GM21786 (cell line): ENCODE results near the gene PPP1R15A.
"Not testable (repeated sequence)": the region's sequence is repeated elsewhere in the genome, so short reads cannot be mapped to it uniquely, and the experiment has no call there.

Source experiments
- ATAC-seq: cut with Tn5 transposase; IDR thresholded peaks from one replicate; pipeline ENCODE4 v1.9.1; 2021; ENCODE audit not compliant: unreplicated experiment

PPP1R15A gene

GRCh38 chr19:48858984-48859710 is 13.1 kb upstream of the PPP1R15A start:
- ATAC-seq, result no peak

- no peak for ATAC-seq
Measured at GRCh38 chr19:48859711-48860572, 12.3 kb upstream of the PPP1R15A start.

DNA sequence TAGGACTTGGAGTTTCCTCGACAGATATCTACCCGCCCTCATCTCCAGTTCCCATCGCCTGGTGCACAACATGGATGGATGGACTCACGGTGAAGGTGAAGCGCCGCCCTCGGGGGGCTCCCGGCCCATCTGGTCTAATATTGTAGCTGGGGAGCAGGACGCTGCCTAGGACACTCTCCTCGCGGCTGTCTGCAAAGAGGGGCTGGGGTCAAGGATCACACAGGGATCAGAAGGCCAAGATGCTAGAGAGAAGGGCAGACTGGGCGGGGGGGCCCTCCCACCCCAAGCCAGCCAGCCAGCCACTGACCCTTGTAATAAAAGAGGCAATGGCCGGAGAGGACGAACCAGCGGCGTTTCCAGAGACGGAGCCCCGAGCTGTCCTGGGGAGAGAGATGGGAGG is 10.9 kb upstream of the PPP1R15A start:
- ATAC-seq, result no peak

DNA sequence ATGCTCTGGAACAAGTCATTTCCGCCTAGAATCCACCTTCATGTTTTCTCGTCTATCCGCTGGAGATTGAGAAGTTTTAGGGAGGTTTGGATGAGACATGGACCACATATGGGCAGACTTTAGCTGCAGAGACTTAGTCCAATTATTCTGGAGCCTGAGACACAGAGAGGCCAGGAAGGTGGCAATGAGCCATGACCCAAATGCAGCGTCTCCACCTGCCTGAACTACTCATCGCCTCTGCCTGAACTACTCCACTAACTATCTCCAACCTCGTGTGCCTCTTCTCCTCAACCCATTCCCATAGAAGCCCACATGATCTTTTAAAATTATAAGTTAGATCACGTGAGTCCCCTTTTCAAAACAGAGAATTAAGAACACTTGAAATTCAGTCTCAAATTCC is 9.4 kb upstream of the PPP1R15A start:
- no peak for ATAC-seq

DNA sequence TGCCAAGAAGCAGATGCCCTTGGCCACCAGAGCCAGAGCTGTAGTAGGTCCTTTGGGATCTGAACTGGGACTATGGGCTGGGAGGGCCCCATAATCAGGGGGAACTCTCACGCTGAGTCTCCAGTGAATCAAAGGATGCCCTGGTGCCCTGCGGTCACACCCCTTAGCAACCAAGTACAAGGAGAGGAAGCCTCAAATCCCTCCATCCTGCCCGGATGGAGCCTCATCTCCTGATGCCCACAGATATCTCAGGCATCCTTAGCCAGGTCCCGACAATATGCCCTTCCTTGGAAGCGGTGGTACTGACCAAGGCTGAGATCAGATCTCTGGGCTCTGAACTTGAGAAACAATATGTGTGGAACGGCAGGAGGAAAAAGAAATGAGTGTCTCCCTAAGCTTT is 5.5 kb upstream of the PPP1R15A start:
- ATAC-seq, result no peak

- no peak for ATAC-seq
Measured at GRCh38 chr19:48867123-48867745, 5.0 kb upstream of the PPP1R15A start.

DNA sequence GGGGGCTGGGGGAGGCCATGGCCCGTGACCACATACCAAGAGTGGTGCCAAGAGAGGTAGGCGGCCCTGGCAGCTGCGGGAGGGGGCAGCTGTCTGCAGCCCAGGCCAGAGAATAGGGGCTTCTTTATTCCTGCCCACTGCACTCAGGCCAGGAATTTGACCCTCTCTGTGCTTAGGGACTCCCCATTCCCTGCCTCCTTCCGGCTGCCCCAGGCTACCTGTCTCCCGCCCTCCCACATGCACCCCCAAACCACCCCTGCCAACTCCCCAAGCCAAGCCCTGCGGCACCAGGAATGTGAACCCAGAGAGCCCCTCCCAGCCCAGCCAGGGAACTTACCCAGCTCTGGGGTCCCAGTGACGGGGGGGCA is 4.5 kb upstream of the PPP1R15A start:
- no peak for ATAC-seq

DNA sequence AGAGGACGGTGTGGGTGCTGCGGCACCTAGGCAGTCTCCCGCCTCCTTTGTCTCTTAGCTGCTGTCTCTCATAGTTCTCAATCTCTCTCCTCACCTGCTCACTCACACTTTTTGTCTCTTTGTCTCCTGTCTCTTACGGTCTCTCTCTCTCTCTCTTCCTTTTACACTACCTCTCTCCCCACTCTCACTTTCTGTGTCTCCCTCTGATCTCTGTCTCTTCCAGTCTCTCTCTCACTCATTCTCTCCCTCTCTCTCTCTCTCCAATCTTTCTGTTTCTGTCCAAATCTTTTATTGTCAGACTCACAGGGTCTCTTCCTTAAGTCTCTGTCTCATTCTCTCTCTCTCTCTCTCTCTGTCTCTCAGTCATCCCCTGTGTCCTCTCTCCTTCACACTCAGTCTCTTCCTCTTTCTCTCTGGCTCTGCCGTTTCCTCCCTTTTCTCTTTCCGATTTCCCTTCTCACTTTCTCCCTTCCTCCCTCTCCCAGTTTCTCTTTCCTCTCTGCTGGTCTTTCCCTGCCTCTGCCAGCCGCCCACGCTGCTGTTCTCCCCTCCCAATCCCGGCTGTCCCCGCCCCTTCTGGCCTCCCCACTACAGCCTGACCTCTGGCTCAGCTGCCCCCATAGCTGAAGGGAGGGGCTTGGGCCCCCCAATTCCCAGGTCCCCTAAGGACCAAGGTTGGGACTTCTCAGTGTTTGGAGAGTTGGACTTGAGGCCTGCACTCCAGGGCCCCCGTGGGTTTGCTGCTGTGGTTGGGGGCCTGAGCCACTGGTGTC is 3.9 kb upstream of the PPP1R15A start, which contains the start of gene PLEKHA4:
Gene PLEKHA4, minus strand, starts transcription at position 504 of the 773 bp plus-strand sequence. CDS start 997 bp downstream, outside the sequence.
- ATAC-seq, result no peak

DNA sequence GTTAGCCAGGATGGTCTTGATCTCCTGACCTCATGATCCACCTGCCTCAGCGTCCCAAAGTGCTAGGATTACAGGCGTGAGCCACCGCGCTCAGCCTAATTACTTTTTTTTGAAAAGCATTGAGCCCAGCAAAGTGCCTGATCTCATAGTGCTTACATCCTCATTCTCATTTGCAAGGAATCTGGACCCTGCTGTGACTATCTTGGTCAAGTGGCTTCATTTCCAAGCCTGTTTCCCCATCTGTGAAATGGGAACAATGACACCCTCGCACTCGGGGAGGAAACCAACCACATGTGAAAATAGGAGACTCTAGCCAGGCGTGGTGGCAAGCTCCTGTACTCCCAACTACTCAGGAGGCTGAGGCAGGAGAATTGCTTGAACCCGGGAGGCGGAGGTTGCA is 2.2 kb upstream of the PPP1R15A start:
- no peak for ATAC-seq

- not testable (repeated sequence) for ATAC-seq
Measured at GRCh38 chr19:48871471-48872181, 595 bp upstream of the PPP1R15A start.

- ATAC-seq, result peak; percentile 29
Measured at GRCh38 chr19:48872884-48873475, 759 bp downstream of the PPP1R15A start.

DNA sequence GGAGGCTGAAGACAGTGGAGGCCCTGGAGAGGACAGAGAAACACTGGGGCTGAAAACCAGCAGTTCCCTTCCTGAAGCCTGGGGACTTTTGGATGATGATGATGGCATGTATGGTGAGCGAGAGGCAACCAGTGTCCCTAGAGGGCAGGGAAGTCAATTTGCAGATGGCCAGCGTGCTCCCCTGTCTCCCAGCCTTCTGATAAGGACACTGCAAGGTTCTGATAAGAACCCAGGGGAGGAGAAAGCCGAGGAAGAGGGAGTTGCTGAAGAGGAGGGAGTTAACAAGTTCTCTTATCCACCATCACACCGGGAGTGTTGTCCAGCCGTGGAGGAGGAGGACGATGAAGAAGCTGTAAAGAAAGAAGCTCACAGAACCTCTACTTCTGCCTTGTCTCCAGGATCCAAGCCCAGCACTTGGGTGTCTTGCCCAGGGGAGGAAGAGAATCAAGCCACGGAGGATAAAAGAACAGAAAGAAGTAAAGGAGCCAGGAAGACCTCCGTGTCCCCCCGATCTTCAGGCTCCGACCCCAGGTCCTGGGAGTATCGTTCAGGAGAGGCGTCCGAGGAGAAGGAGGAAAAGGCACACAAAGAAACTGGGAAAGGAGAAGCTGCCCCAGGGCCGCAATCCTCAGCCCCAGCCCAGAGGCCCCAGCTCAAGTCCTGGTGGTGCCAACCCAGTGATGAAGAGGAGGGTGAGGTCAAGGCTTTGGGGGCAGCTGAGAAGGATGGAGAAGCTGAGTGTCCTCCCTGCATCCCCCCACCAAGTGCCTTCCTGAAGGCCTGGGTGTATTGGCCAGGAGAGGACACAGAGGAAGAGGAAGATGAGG is 1.5 kb downstream of the PPP1R15A start:
- no peak for ATAC-seq

GRCh38 chr19:48874303-48875135 is 2.3 kb downstream of the PPP1R15A start:
- ATAC-seq, result no peak

DNA sequence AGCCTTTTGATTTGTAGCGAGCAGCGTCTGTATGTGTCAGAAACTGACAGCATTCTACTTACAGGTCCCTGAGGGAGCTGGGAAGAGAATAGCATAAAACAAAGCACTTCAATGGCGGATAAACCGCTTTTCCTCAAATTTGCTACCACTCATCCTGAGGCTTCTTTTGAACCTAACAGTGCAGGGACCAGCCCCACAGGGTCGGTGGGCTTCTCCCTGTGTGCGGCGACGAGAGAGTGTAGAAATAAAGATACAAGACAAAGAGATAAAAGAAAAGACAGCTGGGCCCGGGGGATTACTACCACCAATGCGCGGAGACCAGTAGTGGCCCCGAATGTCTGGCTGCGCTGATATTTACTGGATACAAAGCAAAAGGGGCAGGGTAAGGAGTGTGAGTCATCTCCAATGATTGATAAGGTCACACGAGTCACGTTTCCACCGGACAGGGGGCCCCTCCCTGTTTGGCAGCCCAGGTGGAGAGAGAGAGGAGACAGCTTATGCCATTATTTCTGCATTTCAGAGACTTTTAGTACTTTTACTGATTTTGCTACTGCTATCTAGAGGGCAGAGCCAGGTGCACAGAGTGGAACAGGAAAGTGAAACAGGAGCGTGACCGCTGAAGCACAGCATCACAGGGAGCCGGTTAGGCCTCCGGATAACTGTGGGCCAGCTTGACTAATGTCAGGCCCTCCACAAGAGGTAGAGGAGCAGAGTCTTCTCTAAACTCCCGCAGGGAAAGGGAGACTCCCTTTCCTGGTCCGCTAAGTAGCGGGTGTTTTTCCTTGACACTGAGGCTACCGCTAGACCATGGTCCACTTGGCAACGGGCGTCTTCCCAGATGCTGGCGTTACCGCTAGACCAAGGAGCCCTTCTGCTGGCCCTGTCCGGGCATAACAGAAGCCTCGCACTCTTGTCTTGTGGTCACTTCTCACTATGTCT is 4.1 kb downstream of the PPP1R15A start:
- not testable (repeated sequence) for ATAC-seq

DNA sequence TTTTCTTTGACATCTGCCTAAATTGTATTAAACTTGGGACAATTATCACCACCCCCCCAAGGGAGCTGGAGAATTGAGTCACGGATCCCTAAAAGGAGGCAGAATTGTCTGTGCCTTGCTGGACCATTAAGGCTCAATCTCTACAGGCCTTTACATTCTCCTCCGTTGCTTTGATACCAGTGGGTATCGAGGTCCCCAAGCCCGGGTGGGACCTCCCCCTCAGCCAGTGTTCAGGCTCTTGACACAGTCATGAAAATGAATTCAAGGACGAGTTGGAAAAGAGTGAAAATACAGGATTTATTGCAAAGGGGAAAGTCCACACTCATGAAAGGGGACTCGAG is 5.6 kb downstream of the PPP1R15A start:
- ATAC-seq, result no peak

DNA sequence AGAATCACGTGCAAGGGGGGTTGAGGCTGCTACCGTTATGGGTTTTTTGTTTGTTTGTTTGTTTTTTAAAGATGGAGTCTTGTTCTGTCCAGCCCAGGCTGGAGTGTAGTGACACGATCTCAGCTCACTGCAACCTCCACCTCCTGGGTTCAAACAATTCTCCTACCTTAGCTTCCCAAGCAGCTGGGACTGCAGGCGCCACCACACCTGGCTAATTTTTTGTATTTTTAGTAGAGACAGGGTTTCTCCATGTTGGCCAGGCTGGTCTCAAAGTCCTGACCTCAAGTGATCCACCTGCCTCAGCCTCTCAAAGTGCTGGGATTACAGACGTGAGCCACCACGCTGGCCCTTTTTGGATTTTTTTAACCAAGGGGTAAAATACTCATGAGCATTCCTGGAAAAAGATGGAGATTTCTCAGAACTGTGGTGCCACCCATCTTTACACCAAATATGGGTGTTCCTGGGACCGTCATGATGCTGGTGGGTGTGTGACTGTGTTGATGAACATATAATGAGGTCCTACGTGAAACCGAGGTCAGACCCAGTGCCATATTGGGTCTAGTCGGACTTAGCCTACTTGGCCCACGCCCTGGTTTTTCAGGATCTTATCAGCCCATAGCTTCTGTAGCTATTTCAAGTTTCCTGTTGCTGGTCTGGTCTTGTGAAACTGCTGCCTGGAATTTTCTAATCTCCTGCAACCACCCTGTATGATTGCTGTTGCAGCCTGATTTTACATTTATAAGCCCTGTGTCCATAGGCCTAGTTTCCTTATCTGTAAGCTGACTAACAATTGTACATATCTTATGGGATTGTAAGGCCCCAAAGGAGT is 6.2 kb downstream of the PPP1R15A start:
- ATAC-seq, result no peak
